T-helper 2 cell treated with Interferon-gamma antibody and Interleukin-4, amounts not matched to agents 5 μg/mL and 100 μg/mL, for 36 hours (primary cell): ENCODE measurements around the gene SERTAD1.

Experiments used
- DNase-seq: peaks from one replicate; pipeline ENCODE4 v3.0.0; 2021; ENCODE audit warnings: low spot score
- H3K27ac Mint-ChIP-seq: one replicate; pipeline ENCODE4 v1.8.0; 2021; ENCODE audit warnings: mild to moderate bottlenecking, mixed read lengths
- H3K27me3 Mint-ChIP-seq: one replicate; pipeline ENCODE4 v1.8.0; 2021; ENCODE audit warnings: low read depth, mixed read lengths
- H3K36me3 Mint-ChIP-seq: one replicate; pipeline ENCODE4 v1.8.0; 2021; ENCODE audit warnings: low read depth, mixed read lengths
- H3K4me1 Mint-ChIP-seq: one replicate; pipeline ENCODE4 v1.8.0; 2021; ENCODE audit warnings: low read depth, mixed read lengths
- H3K4me3 Mint-ChIP-seq: one replicate; pipeline ENCODE4 v1.8.0; 2022; ENCODE audit warnings: mild to moderate bottlenecking, moderate library complexity, mixed read lengths
- H3K9me3 Mint-ChIP-seq: one replicate; pipeline ENCODE4 v1.8.0; 2021; ENCODE audit warnings: mixed read lengths

Gene SERTAD1

DNA sequence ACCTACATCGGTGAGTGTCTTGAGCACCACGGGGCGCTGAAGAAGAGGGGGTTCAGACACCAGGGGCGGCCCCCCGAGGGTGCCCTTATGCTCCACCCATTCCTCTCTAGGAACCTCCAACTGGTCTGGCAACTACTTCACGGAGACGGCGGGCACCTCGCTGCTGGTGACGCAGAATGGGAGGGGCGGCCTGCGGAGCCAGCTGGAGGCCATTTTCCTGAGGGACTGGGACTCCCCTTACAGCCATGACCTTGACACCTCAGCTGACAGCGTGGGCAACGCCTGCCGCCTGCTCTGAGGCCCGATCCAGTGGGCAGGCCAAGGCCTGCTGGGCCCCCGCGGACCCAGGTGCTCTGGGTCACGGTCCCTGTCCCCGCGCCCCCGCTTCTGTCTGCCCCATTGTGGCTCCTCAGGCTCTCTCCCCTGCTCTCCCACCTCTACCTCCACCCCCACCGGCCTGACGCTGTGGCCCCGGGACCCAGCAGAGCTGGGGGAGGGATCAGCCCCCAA is 47.9 kb downstream of the SERTAD1 start:
- no peaks in the 10 kb centered on the region for H3K27me3 Mint-ChIP-seq
- peaks cover 3% of the 10 kb centered on the region for H3K4me1 Mint-ChIP-seq
- no peak for DNase-seq
- H3K9me3 Mint-ChIP-seq = no peaks in the 10 kb centered on the region
- H3K4me3 Mint-ChIP-seq = no peak overlapping the region
- no peak overlapping the region for H3K27ac Mint-ChIP-seq
- no peaks in the 10 kb centered on the region for H3K36me3 Mint-ChIP-seq

DNA sequence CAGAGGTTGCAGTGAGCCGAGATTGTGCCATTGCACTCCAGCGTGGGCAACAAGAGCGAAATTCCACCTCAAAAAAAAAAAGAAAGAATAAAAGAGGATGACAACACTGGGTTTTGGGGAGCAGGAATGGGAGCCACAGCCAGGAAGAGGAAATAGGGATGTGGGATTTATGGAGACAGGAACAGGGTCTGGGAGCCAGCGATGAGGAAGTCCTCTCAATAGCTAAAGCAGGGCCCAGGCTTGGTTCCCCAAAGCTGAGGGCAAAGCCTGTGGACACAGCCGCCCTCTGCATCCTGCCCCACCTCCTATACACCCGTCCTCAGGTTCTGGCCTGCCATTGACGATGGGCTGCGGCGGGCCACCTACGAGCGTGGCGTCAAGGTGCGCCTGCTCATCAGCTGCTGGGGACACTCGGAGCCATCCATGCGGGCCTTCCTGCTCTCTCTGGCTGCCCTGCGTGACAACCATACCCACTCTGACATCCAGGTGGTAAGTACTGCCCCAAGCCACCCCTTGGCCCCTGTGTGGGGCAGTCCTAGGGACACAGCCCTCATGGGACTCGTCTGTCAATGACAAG is 49.4 kb downstream of the SERTAD1 start:
- H3K4me3 Mint-ChIP-seq = no peak overlapping the region
- peaks cover 3% of the 10 kb centered on the region for H3K4me1 Mint-ChIP-seq
- H3K27ac Mint-ChIP-seq = no peak overlapping the region
- no peaks in the 10 kb centered on the region for H3K36me3 Mint-ChIP-seq
- H3K27me3 Mint-ChIP-seq = no peaks in the 10 kb centered on the region
- DNase-seq = no peak
- H3K9me3 Mint-ChIP-seq = no peaks in the 10 kb centered on the region

DNA sequence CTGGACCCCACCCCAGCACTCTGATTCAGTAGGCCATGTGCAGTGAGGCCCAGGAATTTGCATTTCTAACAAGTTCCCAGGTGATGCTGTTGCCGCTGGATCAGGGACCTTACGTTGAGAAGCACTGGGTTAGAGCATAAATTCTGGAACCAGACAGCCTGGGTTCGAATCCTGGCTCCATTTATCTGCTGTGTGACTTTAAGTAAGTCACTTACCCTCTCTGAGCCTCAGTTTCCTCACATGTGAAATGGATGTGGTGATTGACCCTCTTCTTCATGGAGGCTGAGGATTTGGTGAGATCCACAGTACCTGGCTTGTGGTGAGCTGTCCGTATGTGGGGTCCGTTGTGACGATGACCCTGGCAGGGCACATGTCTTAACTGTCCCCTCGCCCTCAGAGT is 51.7 kb downstream of the SERTAD1 start:
- Mint-ChIP-seq H3K9me3 (no peaks in the 10 kb centered on the region), H3K27me3 (no peaks in the 10 kb centered on the region), H3K27ac (no peak overlapping the region), H3K4me1 (peaks cover 3% of the 10 kb centered on the region), H3K36me3 (no peaks in the 10 kb centered on the region), H3K4me3 (no peak overlapping the region)
- no peak for DNase-seq

DNA sequence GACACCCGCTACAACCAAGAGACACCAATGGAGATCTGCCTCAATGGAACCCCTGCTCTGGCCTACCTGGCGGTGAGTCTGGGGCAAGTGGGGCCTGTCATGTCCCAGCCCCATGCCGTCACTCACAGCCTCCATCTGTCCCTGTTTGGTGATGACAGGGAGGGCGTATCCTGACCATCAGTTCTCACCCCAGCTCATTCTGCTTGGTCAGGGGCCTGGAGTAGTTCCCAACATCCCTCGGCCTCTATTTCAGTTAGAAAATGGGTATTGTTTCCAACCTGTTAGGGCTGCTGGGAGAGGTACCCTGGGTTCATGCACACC is 54.0 kb downstream of the SERTAD1 start:
- H3K27ac Mint-ChIP-seq = no peak overlapping the region
- DNase-seq = no peak

More for the DNA sequence above, 54.0 kb downstream of the SERTAD1 start:
- H3K4me3 Mint-ChIP-seq = no peak overlapping the region
- H3K9me3 Mint-ChIP-seq = no peaks in the 10 kb centered on the region
- H3K27me3 Mint-ChIP-seq = no peaks in the 10 kb centered on the region
- H3K4me1 Mint-ChIP-seq = peaks cover 3% of the 10 kb centered on the region
- H3K36me3 Mint-ChIP-seq = peaks cover 4% of the 10 kb centered on the region
